ENCODE data around the gene TMC3.

GRCh38 chr15:81377871-81378270 lies 3.9 kb upstream of the TMC3 start:
- TF ChIP-seq MYC (IDR thresholded peaks at IDR 0.05; ENCODE audit: low read depth, low read length): no peak
- no peak for TF ChIP-seq MYC (CRISPR knock-in tag; IDR thresholded peaks at IDR 0.05; ENCODE audit: borderline replicate concordance, low read depth)
- no peak for TF ChIP-seq EZH2 (IDR thresholded peaks at IDR 0.05; ENCODE audit: borderline replicate concordance, low read depth, low read length)
- no peak for TF ChIP-seq E2F3 (CRISPR knock-in tag; IDR thresholded peaks at IDR 0.05)
- TF ChIP-seq IRF9 (tag; IDR thresholded peaks at IDR 0.05): no peak
- no peak for TF ChIP-seq SRSF1 (IDR thresholded peaks at IDR 0.05; ENCODE audit: low read depth, low read length)
- no peak for TF ChIP-seq SREBF1 (IDR thresholded peaks at IDR 0.05; ENCODE audit: borderline replicate concordance, low read depth, low read length)
- no peak for TF ChIP-seq HNRNPUL1 (IDR thresholded peaks at IDR 0.05; ENCODE audit: low read length)
- no peak for TF ChIP-seq GABPB1 (CRISPR knock-in tag; IDR thresholded peaks at IDR 0.05)
